ENCODE measurements around the gene FAM107A. TPM values are rescaled to one million over a fixed set of nuclear protein-coding genes. Genes with fewer than 3 reads are reported as not detected.

Gene FAM107A
- total and polyA plus RNA-seq, 2 experiments from 2014 or later: 1.0 to 1.1 TPM

- Mint-ChIP-seq H3K4me1 (peaks cover 28% of the 10 kb centered on the region), H3K9me3 (peaks cover 5% of the 10 kb centered on the region; the same call in 1 of the 3 replicates), H3K36me3 (ENCODE audit: low read depth) (no peaks in the 10 kb centered on the region), H3K27me3 (ENCODE audit: insufficient read depth, low read depth, poor library complexity) (peaks cover 12% of the 10 kb centered on the region), H3K27ac (no peak overlapping the region), H3K4me3 (no peak overlapping the region)
- no peak for ATAC-seq
- Histone ChIP-seq H3K27me3 (ENCODE audit: insufficient read depth) (no peaks in the 10 kb centered on the region), H3K79me2 (replicated peaks; ENCODE audit: insufficient read depth) (no peaks in the 10 kb centered on the region), H4K20me1 (replicated peaks; ENCODE audit: insufficient read depth) (no peaks in the 10 kb centered on the region), H3K27ac (ENCODE audit: low read depth) (no peak overlapping the region), H2AFZ (no peak overlapping the region), H3K36me3 (ENCODE audit: insufficient read depth) (no peaks in the 10 kb centered on the region), H3K4me1 (ENCODE audit: insufficient read depth) (peaks cover 26% of the 10 kb centered on the region), H3K4me3 (no peak overlapping the region), H3K4me2 (no peak overlapping the region), H3F3A (replicated peaks; ENCODE audit: low read depth) (no peaks in the 10 kb centered on the region), H3K9me2 (ENCODE audit: insufficient read depth) (no peaks in the 10 kb centered on the region)
- no peak for DNase-seq (ENCODE audit: low spot score)
- TF ChIP-seq CREB1 (CRISPR knock-in tag; IDR thresholded peaks at IDR 0.05; ENCODE audit: low read depth): no peak
These were observed 52.8 kb downstream of the FAM107A start for GRCh38 chr3:58524326-58524888.

GRCh38 chr3:58522759-58523425, 54.3 kb downstream of the FAM107A start:
- Histone ChIP-seq H3F3A (replicated peaks; ENCODE audit: low read depth) (no peaks in the 10 kb centered on the region), H3K4me3 (no peak overlapping the region), H3K4me1 (ENCODE audit: insufficient read depth) (peaks cover 26% of the 10 kb centered on the region), H2AFZ (peak overlapping the region; percentile 94; the same call in 1 of the 2 replicates), H3K27me3 (ENCODE audit: insufficient read depth) (no peaks in the 10 kb centered on the region), H3K36me3 (ENCODE audit: insufficient read depth) (no peaks in the 10 kb centered on the region), H3K4me2 (no peak overlapping the region), H3K79me2 (replicated peaks; ENCODE audit: insufficient read depth) (no peaks in the 10 kb centered on the region), H4K20me1 (replicated peaks; ENCODE audit: insufficient read depth) (no peaks in the 10 kb centered on the region), H3K9me2 (ENCODE audit: insufficient read depth) (no peaks in the 10 kb centered on the region), H3K27ac (ENCODE audit: low read depth) (no peak overlapping the region)
- H3K4me3 Mint-ChIP-seq: no peak overlapping the region
- DNase-seq (ENCODE audit: low spot score) (no peak), ATAC-seq (peak; percentile 30)
- H3K27ac Mint-ChIP-seq: no peak overlapping the region
- peaks cover 9% of the 10 kb centered on the region for H3K27me3 Mint-ChIP-seq (ENCODE audit: insufficient read depth, low read depth, poor library complexity)
- peaks cover 9% of the 10 kb centered on the region; the same call in 1 of the 3 replicates for H3K9me3 Mint-ChIP-seq
- H3K4me1 Mint-ChIP-seq: peaks cover 33% of the 10 kb centered on the region
- H3K36me3 Mint-ChIP-seq (ENCODE audit: low read depth): no peaks in the 10 kb centered on the region
- no peak for TF ChIP-seq ETS1 (IDR thresholded peaks at IDR 0.05)
- TF ChIP-seq ZNF462 (CRISPR knock-in tag; IDR thresholded peaks at IDR 0.05): no peak
